NCI-H1694 (cell line): Measurements from ENCODE around the gene KDM5A.

Source experiments
- DNase-seq: peaks from one replicate; lab custom pipeline; 2025; lab: John Stamatoyannopoulos, UW

KDM5A gene

DNA sequence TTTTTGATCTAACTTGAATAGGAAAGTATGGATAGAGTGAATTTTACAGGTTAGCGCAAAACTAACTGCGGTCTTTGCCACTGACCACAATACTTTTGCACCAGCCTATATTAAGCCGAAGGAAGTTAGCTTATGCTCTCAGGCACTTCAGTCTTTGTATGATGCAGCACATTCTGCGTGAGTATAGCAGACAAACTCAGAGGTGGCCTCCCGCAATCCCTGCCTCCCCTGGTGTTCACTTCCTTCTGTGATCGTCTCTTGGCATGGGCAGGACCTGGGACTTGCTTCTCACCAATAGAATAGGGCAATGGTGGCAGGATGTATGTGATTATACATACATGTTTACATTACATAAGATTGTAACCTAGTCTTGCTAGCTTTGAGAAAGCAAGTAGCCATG is 116.2 kb downstream of the KDM5A start:
- no peak for DNase-seq

DNA sequence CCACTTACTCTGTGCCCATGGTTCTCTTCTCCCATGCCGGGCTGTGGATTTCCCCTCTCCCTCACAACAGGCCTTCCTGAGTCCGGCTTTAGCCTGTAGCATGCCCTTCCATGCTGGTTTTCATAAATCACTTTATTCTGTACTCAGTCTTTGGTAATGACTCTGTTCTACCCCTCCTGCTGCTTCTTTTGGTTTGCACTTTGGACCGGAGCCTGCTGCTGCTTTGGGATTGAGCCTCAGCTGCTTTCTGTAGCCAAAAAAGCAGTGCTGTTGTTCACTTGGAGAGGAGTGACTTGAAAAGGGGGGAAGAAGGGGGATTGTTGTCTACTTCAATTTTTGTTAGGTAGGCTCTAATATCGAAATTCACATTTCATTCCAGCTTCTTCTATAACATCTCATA is 118.0 kb downstream of the KDM5A start:
- no peak for DNase-seq

DNA sequence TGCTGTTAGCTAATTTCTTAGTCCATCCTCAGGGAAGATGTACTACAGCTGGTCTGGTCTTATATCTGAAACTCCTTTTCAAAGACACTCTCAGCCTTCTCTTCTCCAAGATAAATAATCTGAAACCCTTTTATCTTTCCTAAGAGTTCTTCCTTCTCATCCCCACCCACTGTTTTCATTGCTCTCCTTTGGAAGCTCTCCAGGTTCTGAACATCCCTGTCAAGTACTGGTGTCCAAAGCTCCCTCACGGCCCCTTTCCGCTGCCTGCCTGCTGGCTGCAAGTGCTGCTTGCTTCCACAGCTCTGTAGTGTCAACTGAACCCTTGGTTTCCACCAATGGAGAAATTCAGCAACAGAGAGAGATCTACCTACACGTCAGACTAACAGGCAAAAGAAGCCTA is 119.9 kb downstream of the KDM5A start:
- no peak for DNase-seq

DNA sequence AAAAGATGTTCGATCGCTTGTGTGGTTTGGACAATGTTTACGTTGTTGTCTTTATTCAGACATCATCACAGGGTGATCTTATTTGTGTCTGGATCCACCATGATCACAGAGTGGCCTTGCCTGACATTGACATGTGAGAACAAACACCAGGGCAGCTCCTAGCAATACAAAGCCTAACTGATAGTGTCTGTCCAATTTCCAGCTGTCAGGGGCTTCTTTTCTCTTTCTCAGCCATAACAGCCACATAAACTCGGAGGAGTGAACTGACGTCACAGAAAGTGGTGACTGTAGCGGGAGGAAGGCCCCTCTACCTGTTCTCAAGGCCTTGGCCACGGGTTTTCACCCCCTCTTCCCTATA is 120.7 kb downstream of the KDM5A start:
- DNase-seq: no peak

DNA sequence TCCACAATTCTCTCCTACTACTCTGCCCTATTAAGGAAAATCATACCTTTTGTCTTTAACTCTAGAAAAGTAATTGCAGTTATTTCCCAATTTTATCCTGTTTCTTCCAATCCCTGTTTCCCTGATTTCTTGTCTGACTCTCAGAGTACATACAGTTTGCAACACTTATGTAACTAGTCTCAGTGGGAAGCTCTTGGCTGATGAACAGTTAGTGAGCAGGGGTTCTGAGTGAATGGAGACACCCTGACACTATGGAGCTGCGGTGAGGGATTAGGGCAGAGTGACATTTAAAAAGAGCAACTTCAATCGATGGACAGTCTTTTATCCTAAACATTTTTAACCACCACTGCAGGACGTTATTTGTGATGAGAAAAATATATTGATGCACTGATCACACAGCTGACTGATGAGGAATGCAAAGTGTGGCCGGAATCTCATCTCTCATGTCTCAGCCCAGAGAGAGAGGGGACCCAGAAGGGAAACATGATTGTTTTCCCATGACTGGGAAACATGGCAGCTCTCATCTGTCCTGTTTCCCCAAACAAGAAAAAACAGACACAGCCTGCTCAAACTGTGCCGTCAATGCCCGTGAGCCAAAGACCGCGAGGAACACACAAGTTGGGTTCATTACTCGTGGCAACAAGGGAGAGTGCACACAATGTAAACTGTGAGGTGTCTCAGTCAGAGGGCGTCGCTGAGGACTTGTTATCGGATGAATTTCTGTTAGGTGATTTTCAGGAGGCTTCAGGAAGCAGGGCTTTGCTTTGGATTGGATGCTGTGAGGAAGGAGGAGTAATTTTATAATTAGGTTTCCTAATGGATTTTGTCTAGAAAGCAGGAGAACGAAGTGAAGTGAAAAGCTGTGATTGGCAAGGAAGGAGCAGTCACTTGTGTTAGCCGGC is 121.3 kb downstream of the KDM5A start:
- DNase-seq: no peak

DNA sequence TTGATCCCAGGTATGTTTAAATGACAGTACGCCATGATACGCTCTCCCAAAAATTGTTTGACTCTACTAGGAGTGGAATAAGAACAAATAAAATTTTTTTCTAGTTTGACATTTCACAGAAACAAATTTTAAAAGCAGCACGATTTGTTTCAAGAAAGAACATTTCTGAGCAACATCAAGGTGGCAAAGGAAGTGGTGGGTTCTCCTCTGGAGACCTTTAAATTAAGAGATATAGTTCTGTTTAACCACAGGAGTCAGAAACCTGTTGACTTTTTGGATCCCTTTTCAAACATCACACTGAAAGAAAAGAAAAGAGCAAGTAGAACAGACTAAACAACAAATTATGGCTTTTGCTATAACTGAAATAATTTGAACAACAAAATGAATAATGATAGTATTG is 124.0 kb downstream of the KDM5A start:
- no peak for DNase-seq

DNA sequence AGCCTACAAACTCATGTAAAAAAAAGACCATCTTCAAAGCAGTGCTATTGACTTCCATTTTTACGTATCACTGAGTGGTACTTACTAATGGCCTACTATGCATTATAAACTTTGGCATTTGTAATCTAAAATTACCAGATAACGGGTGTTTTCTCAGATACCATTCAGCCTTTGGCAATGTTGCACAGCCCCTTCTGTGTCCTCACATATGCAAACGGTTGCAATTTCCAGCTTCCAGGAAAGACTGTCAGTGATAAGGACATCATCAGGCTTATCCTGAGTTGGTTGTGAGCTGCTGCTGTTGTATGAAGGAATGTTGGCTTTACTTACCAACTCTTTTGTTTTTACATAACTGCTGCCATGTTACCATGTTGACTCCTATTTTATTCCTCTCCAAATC is 124.9 kb downstream of the KDM5A start:
- DNase-seq: no peak

DNA sequence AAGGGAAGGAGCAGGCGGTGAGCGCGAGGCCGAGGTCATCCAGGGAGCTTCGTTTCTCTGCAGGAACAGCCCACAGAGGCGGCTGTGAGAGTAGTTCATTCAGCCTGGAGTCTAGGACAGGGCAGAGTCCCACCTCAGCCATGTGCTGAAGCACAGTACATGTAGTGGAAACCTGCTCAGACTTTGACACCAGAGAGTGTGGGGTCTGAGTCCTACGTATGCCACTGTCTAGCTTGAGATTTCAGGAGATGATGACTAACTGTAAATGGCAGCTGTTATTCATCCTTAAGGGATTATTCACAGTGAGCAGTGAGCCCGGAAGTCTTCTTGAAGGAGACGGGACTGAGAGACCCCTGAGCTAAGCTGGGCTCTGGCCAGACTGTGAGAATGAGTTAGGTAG is 125.5 kb downstream of the KDM5A start:
- no peak for DNase-seq

DNA sequence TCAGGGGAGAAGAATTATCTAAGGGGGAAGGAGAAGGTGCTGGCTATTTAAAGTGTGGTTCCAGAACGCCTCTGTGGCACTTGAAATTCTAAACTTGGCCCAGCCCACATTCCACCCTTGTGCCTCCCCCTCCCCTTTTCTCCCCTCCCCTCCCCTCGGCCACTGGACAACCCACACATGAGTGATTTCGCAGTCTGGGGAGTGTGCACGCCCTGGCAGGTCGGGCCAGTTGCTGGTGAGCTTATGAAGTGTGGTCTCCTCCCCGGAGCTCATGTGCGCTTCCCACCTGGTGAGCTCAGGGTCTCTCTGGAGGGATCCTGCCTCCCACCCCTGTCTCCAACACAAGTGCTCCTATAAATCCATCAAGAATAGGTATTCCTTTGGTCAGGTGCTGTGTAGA is 126.3 kb downstream of the KDM5A start, which contains the start of gene SLC6A13:
Gene SLC6A13, minus strand, starts transcription at position 20 of the 400 bp plus-strand sequence. CDS start 2,784 bp downstream, outside the sequence.
- DNase-seq: no peak

DNA sequence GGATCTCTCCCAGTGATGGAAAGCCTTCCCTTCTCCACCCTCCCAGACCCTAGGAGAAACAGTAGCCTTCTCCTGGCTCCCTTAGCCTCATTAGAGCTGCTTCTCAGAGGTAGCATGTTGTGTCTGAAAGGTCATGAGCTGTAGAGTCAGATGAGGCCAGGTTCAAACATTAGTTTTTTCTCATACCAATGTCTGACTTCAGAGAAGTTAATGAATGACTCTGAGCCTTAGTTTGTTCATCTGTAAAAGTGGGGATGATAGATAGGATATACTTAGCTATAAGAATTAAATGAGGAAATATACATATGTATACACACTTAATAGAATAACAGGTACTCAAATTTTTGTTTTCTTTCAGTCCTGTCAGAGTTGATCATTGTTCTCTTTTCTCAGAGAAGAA is 127.0 kb downstream of the KDM5A start:
- no peak for DNase-seq

DNA sequence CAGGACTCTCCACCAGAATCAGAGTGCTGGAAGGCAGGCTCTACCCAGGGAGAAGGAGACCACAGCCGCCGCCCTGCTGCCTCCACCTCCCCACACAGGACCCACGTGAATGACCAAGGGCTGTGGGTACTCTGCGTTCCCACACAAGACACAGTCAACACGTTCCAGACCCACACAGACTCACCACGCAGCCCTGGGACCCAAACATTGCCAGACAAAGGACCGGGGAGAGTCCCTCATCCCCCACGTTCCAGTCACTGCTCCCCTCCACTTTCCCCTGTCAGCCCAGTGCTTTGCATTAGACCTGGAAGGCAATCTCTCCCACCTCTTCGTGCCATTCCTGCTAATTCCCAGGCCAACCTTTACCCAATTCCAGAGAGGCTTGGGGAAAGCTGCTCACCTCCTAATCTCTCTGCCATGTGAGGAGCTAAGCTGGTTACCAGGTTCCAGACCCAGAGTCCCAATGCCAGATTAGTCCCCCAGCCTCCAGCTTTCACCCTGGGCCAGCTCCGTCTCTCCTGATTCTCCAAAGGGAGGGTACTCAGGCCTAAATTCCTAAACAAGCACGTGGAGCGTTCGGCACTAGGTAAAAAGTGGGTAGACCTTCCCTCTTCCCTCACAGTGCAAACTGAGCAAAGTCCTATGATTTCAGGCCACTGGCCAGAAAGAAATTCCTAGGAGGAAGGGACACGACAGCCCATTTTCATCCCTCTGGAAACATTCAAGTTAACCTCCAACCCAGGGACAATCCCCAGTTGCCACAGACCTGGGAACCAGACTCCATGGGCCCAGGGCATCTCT is 131.4 kb downstream of the KDM5A start:
- no peak for DNase-seq

DNA sequence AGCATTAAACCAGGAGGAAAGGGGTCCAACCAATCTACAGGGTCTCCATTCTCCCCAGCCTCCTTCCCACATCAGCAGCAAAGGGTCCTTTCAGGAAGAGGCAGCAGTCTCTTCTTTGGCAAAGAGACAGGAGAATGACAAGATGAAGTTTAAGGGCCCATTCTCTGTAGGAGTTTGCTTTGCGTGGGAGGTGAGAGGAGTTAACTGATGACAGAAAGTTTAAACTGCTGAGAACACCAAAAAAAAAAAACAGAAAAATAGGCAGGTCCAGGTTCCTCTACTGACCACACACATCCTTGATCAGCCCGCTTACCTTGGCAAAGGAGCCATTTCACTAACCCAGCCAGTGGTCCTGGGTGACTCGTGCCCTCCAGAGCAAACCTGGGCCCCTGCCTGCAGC is 132.2 kb downstream of the KDM5A start:
- DNase-seq: no peak

DNA sequence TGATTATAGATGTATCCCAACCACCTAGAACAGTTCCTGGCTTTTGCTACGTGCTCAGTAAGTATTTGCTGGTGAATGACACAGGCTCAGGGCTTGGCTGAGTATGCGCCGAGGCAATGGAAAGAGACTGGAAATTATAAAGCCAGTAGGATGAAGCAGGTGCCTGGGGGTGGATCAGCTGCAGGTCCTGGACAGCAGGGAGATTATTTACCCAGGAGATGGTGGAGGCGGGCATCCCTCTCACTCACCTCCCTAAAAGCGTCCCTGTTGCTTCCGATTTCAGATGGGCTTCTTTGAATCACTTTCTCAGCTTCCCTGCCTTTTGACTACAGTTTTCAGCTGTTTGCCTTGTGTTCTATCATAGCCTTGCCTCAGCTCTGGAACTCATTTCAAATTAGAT is 132.9 kb downstream of the KDM5A start:
- no peak for DNase-seq

DNA sequence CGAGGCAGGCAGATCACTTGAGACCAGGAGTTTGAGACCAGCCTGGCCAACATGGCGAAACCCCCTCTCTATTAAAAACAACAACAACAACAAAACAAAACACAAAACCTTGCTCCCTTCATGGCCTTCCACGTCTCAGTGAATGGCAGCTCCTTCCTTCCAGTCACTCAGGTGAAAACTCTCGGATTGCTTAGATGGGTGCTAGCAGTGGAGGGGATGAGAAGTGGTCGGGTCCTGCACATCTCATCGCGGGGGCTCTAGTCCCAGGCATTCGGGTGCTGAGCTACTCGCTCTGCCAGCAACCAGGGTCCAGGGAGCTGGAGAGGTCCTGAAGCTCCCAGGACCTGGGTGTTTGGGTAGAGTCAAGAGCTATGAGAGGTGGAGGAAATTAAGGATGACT is 134.2 kb downstream of the KDM5A start:
- no peak for DNase-seq

DNA sequence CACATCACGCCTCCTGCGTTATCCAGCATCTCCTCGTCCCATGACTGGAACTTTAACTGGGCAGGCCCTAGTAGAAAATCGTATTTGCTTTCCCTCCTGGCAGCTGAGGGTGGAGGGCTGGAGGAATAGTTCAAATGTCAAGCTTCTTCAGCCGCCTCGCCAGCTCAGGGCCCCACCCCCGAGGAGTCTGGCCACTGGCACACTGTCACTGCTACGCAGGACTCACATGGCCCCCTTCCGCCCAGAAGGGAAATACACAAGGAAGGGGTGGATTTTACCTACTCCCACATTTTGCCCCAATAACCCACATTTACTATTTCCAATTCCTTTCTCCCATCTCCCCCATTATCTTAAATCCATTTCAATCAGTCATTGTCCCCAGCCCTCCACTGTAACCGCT is 135.1 kb downstream of the KDM5A start:
- DNase-seq: no peak

DNA sequence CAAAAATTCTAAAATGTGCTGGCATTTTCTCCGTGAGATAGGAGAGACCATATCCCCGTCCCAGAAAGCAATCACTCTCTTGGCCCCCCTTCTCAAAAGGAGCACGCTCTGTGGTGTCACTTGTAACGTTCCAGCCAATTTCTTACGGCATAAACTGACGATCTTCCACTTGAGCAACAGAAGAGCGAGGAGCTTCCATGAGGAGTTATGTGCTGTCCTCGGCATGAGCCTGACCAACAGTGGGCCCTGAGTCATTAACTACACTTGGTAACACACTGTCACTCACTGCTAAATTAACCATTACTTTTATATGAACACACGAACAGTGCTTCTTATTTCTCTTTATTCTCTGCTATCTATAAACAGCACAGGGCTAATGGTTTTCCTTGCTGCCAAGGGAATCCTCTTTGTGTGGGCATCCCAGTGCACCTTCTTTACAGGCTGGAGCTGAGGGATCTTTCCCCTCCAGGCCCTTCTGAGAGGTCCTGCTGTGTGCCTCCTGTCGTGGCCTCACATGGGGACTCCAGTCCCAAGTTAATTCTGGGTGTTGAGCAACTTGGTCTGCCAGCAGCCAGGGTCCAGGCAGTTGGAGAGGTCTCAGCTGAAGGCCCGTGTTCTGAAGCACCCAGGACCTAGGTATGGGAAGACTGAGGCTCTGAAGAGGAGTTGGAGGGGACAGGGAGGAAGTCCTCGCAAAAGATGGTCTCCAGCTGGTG is 135.8 kb downstream of the KDM5A start:
- no peak for DNase-seq

DNA sequence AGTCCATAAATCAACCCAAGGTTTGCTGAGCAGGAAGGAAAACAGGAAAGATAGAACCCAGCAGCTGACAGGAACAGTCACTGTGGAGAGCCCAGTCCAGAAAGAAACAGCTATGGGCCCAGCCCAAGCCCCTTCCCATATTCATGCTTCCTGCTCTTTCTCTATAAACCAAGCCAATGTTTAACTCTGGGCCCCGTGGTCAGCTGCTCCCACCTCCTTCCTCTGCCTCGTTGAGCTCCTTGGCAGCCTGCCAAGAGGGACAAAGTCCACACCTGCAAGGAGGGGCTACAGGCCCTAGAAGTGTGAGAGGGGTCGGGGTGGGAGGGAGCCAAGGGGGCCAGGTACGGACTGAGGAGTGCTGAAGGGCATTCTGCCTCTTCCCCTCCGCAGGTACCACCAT is 136.5 kb downstream of the KDM5A start:
- DNase-seq: no peak

DNA sequence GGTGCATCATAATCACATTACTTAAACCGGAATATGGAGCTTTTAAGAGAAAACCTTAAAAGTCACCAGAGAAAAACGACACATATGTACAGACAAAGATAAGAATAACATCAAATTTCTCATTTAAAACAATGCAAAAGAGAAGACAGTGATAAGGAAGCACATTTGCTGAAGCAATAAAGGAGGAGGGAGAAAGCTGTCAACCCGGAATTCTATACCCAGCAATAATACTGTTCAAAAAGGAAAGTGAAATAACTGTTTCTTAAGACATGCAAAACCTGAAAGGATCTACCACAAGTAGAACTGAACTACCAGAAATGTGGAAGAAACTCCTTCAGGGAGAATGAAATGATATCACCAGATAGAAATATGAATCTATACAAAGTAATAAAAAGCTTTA is 141.8 kb downstream of the KDM5A start:
- DNase-seq: no peak

DNA sequence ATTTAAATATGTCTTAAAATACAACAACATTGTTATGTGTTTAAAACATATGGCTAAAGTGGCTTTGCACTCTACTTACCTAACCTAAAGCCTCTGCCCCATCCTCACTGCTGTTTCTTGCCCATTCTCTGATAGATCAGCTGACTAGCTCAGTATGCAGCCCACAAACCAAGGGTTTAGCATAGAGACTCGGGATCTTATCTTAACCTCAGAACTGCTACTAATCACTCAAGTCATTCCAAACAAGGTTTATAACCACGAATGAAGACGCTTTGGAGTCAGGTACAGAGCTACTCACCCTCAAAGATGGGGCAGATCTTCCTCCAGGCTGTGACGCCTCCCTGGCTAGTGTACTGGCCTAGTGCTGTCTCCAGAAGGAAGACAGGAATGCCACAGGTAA is 145.7 kb downstream of the KDM5A start:
- no peak for DNase-seq

DNA sequence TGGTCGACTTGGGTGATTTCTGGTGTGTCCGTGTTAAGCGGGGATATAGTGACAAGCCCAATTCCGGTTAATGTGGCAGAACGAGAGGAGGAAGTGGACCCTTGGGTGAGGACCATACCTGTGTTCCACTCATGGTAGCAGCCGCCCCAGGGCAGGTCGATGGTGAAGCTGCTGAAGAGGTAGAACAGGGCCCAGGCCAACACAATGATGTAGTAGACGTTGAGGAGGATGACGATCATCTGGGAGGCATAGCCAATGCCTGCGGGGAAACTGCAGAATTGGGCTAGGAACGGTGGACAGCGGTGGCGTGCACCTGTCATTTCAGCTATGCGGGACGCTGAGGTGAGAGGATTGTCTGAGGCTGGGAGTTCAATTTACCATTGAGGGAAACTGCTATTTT is 146.6 kb downstream of the KDM5A start:
- no peak for DNase-seq

DNA sequence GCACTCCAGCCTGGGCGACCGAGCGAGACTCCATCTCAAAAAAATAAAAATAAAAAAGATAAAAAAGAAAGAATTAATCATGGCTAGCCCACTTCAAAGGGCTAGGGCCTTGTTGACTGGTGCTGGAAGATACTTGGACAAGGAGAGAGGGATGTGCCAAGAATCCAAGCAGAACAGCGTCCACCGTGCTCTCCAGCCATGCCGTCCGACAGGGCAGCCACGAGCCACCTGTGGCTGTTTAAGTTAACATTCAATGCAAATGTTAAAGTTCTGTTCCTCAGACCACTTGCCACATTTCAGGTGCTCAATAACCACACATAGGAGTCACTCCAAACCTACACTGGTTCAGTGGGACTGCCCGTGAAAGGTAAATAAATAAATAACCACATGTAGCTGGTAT is 147.9 kb downstream of the KDM5A start:
- DNase-seq: no peak

DNA sequence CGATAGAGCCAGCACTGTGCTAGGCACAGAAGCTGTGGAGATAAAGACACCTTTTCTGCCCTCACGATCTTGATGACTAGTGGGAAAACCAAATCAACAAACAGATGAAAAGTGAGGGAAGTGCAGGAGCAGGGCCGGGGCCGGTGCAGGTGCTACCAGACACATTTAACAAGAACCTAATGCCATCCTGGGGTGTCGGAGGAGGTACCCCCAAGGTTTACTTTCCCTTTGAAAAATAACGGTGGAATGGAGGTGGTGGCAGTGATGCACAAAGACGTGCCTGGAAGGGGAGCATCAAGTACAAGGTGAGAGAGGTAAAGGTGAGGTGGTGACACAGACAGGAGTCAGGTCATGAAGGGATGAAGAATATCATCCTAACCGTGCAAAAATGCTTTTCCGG is 148.6 kb downstream of the KDM5A start:
- no peak for DNase-seq
